ENCODE results near the gene NANOG. TPM values are rescaled to one million over a fixed set of nuclear protein-coding genes. Genes with fewer than 3 reads are reported as not detected.
"Not testable (repeated sequence)": the region's sequence is repeated elsewhere in the genome, so short reads cannot be mapped to it uniquely, and the experiment has no call there.

NANOG gene
- polyA plus RNA-seq, 1 donor from 2014 or later = not detected

DNA sequence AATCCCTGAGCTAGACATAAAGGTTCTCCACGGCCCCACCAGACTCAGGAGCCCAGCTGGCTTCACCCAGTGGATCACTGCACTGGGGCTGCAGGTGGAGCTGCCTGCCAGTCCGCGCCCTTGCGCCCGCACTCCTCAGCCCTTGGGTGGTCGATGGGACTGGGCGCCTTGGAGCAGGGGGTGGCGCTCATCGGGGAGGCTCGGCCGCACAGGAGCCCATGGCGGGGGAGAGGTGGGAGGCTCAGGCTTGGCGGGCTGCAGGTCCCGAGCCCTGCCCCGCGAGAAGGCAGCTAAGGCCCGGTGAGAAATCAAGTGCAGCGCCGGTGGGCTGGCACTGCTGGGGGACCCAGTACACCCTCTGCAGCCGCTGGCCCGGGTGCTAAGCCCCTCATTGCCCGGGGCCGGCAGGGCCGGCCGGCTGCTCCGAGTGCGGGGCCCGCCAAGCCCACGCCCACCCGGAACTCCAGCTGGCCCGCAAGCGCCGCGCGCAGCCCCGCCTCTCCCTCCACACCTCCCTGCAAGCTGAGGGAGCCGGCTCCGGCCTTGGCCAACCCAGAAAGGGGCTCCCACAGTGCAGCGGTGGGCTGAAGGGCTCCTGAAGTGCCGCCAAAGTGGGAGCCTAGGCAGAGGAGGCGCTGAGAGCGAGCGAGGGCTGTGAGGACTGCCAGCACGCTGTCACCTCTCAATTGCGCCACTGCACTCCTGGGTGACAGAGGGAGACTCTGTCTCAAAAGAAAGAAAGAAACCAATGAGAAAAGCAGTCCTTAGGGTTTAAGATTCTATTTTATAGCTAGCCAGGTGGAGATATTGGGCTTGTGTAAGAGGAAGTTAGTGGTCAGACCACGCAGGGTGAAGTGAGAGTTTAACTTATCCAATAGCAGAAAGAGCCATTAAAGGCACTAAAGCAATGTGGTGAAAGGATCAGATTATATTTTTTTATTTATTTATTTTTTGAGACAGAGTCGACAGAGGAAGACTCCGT is 37.0 kb upstream of the NANOG start:
- not testable (repeated sequence) for H3K9ac ChIP-seq (ENCODE audit: low read length); H3K79me2 ChIP-seq (replicated peaks; ENCODE audit: insufficient read depth, low read length); H3F3A ChIP-seq (ENCODE audit: insufficient read depth, low read length, poor library complexity, severe bottlenecking); H3K9me2 ChIP-seq (ENCODE audit: insufficient read depth, low read length); H3K9me3 ChIP-seq (ENCODE audit: low read length); H3K27ac ChIP-seq (ENCODE audit: low read length); H3K27me3 ChIP-seq (ENCODE audit: insufficient read depth, low read depth, low read length); H3K36me3 ChIP-seq (ENCODE audit: insufficient read depth, low read length); H3K4me3 ChIP-seq (ENCODE audit: low read length); H3K4me2 ChIP-seq (ENCODE audit: low read length); H2AFZ ChIP-seq (ENCODE audit: low read depth, low read length); H4K20me1 ChIP-seq (ENCODE audit: insufficient read depth)

DNA sequence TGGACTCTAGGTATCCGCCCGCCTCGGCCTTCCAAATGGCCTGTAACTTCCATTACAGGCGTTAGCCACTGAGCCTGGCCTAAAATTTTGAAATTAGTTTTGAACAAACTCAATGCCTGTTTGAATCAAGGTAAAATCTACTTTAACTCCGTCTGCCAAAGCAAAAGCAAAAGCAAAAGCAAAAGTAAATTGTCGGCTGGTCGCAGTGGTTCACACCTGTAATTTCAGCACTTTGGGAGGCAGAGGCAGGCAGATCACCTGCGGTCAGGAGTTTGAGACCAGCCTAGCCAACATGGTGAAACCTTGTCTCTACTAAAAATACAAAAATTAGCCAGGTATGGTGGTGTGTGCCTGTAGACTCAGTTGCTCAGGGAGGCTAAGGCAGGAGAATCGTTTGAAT is 33.5 kb upstream of the NANOG start:
- H3K9me3 ChIP-seq (ENCODE audit: low read length); H3K79me2 ChIP-seq (replicated peaks; ENCODE audit: insufficient read depth, low read length); H3K4me3 ChIP-seq (ENCODE audit: low read length); H3F3A ChIP-seq (ENCODE audit: insufficient read depth, low read length, poor library complexity, severe bottlenecking); H3K36me3 ChIP-seq (ENCODE audit: insufficient read depth, low read length); H4K20me1 ChIP-seq (ENCODE audit: insufficient read depth); H3K9me2 ChIP-seq (ENCODE audit: insufficient read depth, low read length); H2AFZ ChIP-seq (ENCODE audit: low read depth, low read length); H3K27me3 ChIP-seq (ENCODE audit: insufficient read depth, low read depth, low read length); H3K9ac ChIP-seq (ENCODE audit: low read length); H3K27ac ChIP-seq (ENCODE audit: low read length); H3K4me2 ChIP-seq (ENCODE audit: low read length): not testable (repeated sequence)

DNA sequence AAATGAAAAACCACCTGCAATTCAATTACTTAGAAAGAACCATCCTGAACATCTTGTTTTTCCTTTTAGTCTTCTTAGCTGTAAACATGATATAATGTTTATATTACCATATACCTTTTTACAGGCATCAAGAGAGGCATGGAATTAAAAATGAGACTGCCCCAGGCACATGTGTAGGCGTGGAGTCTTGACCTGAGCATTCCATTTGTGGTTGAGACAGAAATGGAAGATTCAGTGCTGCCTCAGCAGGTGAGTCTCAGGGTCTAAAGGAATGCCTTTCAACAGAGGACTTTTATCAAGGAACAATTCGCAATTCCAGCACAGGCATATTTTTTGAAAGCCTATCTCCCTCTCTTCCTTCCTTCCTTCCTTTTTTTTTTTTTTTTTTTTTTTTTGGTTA is 32.2 kb upstream of the NANOG start:
- Histone ChIP-seq H3K27me3 (ENCODE audit: insufficient read depth, low read depth, low read length) (no peaks in the 10 kb centered on the region), H2AFZ (ENCODE audit: low read depth, low read length) (no peak overlapping the region), H3K36me3 (ENCODE audit: insufficient read depth, low read length) (no peaks in the 10 kb centered on the region), H3K4me2 (ENCODE audit: low read length) (no peak overlapping the region), H4K20me1 (ENCODE audit: insufficient read depth) (no peaks in the 10 kb centered on the region), H3K9me3 (ENCODE audit: low read length) (no peaks in the 10 kb centered on the region), H3K27ac (ENCODE audit: low read length) (no peak overlapping the region), H3K9me2 (ENCODE audit: insufficient read depth, low read length) (no peaks in the 10 kb centered on the region), H3K9ac (ENCODE audit: low read length) (no peak overlapping the region), H3K79me2 (replicated peaks; ENCODE audit: insufficient read depth, low read length) (no peaks in the 10 kb centered on the region), H3K4me3 (ENCODE audit: low read length) (no peak overlapping the region), H3F3A (ENCODE audit: insufficient read depth, low read length, poor library complexity, severe bottlenecking) (no peaks in the 10 kb centered on the region)
- TF ChIP-seq POLR2AphosphoS5 (IDR thresholded peaks at IDR 0.05) = no peak
- no peak for TF ChIP-seq RAD21 (conservative IDR thresholded peaks at IDR 0.05)
- TF ChIP-seq, protein P1, sequence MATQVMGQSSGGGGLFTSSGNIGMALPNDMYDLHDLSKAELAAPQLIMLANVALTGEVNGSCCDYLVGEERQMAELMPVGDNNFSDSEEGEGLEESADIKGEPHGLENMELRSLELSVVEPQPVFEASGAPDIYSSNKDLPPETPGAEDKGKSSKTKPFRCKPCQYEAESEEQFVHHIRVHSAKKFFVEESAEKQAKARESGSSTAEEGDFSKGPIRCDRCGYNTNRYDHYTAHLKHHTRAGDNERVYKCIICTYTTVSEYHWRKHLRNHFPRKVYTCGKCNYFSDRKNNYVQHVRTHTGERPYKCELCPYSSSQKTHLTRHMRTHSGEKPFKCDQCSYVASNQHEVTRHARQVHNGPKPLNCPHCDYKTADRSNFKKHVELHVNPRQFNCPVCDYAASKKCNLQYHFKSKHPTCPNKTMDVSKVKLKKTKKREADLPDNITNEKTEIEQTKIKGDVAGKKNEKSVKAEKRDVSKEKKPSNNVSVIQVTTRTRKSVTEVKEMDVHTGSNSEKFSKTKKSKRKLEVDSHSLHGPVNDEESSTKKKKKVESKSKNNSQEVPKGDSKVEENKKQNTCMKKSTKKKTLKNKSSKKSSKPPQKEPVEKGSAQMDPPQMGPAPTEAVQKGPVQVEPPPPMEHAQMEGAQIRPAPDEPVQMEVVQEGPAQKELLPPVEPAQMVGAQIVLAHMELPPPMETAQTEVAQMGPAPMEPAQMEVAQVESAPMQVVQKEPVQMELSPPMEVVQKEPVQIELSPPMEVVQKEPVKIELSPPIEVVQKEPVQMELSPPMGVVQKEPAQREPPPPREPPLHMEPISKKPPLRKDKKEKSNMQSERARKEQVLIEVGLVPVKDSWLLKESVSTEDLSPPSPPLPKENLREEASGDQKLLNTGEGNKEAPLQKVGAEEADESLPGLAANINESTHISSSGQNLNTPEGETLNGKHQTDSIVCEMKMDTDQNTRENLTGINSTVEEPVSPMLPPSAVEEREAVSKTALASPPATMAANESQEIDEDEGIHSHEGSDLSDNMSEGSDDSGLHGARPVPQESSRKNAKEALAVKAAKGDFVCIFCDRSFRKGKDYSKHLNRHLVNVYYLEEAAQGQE (IDR thresholded peaks at IDR 0.05; ENCODE audit: borderline replicate concordance) = no peak
- TF ChIP-seq, protein P2, sequence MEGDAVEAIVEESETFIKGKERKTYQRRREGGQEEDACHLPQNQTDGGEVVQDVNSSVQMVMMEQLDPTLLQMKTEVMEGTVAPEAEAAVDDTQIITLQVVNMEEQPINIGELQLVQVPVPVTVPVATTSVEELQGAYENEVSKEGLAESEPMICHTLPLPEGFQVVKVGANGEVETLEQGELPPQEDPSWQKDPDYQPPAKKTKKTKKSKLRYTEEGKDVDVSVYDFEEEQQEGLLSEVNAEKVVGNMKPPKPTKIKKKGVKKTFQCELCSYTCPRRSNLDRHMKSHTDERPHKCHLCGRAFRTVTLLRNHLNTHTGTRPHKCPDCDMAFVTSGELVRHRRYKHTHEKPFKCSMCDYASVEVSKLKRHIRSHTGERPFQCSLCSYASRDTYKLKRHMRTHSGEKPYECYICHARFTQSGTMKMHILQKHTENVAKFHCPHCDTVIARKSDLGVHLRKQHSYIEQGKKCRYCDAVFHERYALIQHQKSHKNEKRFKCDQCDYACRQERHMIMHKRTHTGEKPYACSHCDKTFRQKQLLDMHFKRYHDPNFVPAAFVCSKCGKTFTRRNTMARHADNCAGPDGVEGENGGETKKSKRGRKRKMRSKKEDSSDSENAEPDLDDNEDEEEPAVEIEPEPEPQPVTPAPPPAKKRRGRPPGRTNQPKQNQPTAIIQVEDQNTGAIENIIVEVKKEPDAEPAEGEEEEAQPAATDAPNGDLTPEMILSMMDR (IDR thresholded peaks at IDR 0.05; ENCODE audit: poor library complexity, severe bottlenecking) = no peak
- TF ChIP-seq SMC3 (conservative IDR thresholded peaks at IDR 0.05; ENCODE audit: poor library complexity) = no peak
- TF ChIP-seq MXI1 (conservative IDR thresholded peaks at IDR 0.05; ENCODE audit: poor library complexity, severe bottlenecking) = no peak
- no peak for TF ChIP-seq EZH2 (IDR thresholded peaks at IDR 0.05; ENCODE audit: borderline replicate concordance, insufficient read depth, low read length, poor library complexity, severe bottlenecking)
- no peak for TF ChIP-seq EP300 (conservative IDR thresholded peaks at IDR 0.05; ENCODE audit: poor library complexity, severe bottlenecking)
- no peak for TF ChIP-seq TAF1 (IDR thresholded peaks at IDR 0.05; ENCODE audit: low read depth)

Data from neural cell (in vitro differentiated cells).